NT2/D1 (cell line): ENCODE data around the gene PUDP.

ENCODE experiments used
- YY1 ChIP-seq: IDR thresholded peaks from 2 replicates; pipeline ENCODE4 v1.6.1; 2011; ENCODE audit not compliant: insufficient read length, insufficient read depth
- ZNF274 ChIP-seq: IDR thresholded peaks from 2 replicates; pipeline ENCODE4 v1.6.1; 2011; ENCODE audit warnings: mild to moderate bottlenecking, low read depth, low read length

- TF ChIP-seq ZNF274 (no peak), YY1 (no peak)
These were observed 11.4 kb upstream of the PUDP start for GRCh38 chrX:7159149-7159861.
